Activated CD4-positive, alpha-beta T cell treated with anti-CD3 and anti-CD28 coated beads, Interleukin-10, Interleukin-2, amounts not matched to agents 100 ng/mL and 50 ng/mL, durations not matched to agents 16 hours and 8 hours (primary cell): ENCODE measurements around the gene ZDHHC22.
A peak's percentile ranks its signal among the peaks of the same experiment; 100 is the strongest.

Source experiments
- DNase-seq: peaks from one replicate; pipeline ENCODE4 v3.0.0-alpha.2; 2020

The ZDHHC22 gene

GRCh38 chr14:77155083-77155482 is 13.5 kb upstream of the ZDHHC22 start:
- DNase-seq = no peak

DNA sequence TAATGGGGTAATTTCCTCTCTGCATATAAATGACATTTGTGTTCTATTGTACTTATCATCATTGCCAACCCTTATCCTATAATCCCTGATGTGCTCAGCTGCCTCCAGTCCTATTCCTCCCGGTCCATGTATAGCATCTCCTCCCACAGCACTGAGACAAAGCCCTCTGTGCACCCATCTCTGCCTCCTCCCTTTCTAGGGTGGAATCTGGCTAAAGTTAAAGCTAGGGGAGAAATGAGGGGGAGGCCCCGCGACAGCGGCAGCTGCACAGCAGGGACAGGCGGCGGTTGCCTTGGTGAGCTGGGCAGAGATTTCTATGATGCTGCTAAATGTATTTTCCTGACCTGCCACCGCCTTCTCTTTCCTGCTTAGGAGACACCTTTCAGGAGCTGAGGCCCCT is 12.8 kb upstream of the ZDHHC22 start:
- DNase-seq = no peak

GRCh38 chr14:77153802-77154201 is 12.2 kb upstream of the ZDHHC22 start:
- no peak for DNase-seq

DNA sequence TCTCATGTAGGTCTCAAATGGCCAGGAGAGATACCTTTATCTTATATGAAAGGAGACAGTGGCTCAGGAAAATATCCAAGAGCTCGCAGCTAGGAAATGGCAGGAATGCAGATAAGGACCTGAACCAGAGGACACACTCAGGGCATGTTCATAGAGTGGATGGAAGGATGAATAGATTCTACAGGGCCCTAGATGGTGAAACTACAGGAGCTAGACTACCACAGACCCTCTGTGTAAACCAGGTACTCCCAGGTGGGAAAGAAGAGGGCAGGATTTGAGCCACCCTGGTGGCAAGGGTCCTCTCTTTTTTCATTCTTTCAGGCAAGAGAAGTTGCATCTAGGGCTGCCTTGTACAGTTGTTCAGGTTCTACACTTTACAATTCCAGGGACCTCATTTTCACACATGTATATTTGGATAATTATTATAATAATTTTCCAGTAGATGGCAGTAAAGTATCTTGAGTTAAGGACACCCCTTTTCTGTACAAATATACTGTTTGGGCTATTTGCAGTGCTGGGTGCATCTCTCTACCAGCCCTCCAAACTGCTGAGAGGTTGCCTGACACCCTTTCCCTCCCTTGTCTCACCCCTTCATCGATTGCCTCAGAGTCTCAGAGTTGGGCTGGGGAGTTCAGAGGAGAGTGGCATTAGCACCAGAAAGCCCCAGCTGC is 10.5 kb upstream of the ZDHHC22 start:
- peak; percentile 31 for DNase-seq

DNA sequence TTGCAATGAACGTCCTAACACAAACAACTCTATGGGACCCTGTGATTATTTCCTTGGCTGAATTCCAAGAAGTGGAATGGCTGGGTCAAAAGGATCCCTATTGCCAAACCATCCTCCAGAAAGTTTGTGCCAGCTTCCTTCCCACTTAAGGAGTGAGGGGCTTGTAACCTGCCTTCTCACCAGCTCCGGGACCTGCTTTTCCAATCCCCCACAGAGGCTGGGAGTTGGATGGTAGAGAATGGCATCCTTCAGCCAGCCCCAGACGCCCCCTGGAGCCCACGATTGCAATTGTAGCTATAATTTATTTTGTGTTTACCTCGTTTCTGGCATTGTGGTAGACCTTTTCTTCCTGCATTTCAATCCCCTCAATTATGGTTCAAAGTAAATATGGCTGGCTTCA is 9.7 kb upstream of the ZDHHC22 start:
- peak; percentile 17 for DNase-seq

GRCh38 chr14:77148510-77149231 is 7.1 kb upstream of the ZDHHC22 start:
- no peak for DNase-seq

DNA sequence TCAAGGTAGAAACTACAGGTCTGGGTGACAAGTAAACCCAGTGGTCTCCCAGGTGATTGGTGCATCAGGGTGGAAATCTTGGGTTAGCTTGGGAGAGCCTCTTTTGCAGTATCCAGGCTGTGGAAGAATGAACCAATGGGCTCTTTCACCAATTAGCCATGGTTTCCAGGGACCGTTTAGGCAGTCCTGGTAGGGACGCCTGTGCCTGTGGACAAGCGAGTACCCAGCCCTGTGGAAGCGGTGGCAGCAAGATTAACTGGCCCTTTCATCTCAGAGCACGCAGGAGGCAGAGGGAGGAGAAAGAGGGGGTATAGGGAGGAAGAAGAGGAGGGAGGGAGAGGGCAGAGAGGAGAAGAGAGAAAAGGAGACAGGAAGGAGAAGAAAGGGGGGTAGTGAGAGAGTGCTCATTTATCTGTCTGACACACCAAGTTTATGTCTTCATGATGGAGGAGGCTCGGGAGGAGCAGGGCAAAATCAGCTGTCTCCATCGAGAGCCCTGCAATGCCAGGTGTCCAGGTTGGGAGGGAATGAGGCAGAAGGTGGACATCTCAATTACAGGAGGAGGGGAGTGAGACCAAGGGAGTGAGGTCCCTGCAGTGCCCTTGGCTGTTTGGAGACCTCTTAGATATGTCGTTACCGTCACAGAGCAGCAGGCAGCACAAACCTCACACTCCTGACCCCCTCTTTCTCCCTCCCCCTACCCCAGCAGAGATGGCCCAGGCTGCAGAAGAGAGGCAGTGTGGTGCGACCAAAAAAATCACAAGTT is 4.6 kb upstream of the ZDHHC22 start:
- no peak for DNase-seq

DNA sequence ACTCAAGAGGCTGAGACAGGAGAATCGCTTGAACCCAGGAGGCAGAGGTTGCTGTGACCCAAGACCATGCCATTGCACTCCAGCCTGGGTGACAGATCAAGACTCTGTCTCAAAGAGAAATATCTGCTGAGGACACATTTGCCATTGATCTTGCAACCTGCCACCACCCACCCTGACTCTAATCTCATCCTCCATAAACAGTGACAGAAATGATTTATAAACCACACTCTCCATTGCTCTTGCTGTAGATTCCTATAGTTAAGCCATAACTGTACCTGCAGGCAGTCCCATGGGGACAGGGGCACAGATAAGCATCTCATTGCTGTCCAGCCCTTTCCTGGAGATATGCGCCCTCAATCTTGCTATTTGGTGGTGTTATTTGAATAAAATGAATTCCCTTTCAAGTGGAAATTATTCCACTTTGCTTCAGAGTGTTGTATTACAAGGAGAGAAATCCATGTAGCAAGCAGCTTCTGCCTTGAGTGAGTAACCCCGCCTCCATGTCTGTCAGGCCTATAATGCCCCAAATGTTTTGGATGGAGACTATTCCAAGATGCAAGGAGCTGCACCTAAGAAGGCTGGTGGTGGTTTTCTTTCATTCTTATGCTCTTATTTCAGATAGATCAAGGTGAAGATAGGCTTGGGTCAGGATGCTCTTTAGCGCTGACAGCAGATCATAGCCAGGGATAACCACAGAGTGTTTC is 3.0 kb upstream of the ZDHHC22 start:
- DNase-seq = no peak

DNA sequence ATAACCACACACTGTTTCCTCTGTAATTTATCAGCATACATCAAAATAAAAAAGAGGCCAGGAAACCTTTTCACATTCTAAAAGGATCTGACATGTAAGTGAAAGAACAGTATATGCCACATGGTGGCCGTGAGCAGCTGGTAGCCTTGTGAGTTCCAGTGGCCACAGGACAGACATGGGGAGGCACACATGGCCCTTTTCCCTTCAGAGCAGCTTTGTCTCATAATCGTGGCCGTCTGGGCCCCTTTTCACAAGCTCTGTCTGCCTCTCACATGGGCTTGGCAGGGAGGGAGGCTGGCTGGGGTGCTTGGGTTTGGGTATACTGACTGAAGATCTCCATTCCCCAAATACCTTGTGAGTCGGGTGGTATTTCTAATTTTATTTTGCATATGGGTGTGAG is 1.5 kb upstream of the ZDHHC22 start:
- DNase-seq = no peak

DNA sequence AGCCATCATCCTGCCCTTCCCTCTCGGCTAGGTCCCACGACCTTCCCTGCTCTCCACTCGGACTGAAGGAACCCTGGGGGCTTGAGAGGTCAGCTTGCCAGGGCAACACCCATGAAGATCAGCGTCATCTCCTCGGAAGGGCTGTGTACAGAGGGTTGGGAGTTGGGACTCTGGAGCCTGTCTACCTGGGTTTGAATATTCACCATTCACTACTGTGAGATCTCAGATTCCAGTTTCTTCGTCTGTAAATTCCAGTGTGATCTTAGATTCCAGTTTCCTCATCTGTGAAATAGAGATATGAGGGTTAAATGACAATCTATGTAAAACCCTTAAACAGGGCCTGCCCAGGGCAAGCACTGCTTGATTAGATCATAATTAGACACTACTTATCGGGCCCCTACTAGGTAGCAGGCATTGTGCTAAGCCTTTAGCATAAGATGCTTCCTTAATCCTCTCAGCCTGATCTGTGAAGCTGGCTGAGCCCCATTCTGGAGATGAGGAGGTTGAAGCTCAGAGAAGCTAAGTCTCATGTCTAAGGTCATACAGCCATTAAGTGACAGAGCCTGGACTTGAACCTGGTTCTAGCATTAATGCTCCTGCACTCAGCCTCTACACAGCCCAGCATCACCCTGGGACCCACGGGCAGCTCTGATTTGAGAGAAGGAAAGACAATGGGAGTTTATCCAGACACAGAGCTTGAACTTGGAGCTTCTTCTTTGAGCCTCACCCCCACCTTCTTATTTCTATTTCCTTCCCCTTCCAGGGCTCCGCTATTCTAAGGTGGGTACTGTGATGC is 612 bp upstream of the ZDHHC22 start:
- DNase-seq = no peak

DNA sequence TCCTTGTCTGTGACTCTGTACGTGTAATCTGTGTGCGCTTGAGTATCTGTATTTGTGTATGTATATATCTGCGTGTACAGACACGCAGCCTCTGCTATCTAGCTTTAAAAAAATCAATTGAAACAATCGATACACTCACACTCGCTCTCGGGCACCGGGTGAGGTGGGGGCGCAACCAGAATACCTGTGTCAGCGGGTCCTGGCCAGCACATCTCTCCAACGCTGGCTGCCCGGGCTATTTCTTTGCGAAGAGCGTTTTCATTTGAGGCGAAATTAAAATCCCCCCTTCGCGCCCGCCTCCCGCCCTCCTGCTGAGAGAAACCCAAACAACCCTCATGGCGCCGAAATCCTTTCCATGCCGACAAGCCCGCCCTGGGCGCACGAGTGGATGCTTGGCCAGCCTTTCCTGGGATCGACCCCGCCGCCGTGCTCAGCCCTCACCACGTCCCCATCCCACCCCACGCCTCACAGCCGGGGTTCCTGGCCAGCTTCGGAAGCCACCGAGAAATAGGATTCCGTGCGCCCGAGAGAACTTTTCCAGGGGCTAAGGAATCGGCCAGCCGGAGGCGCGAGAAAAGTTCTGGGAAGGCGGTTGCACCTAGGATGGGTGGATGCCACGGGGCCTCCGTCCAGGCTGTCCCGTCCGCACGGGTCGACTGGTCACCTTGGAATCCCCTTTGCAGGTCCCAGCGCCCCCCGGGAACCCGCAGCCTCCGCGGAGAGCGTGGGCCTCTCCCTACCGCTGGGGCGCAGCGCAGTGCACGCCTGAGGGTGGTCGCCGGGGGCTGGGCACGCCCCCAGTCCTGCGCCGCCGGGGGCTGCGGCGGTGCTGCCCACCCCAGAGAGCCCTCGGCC is 1.0 kb downstream of the ZDHHC22 start:
- DNase-seq = no peak

- DNase-seq = peak; percentile 67
These were observed 1.8 kb downstream of the ZDHHC22 start for GRCh38 chr14:77139540-77140358.

DNA sequence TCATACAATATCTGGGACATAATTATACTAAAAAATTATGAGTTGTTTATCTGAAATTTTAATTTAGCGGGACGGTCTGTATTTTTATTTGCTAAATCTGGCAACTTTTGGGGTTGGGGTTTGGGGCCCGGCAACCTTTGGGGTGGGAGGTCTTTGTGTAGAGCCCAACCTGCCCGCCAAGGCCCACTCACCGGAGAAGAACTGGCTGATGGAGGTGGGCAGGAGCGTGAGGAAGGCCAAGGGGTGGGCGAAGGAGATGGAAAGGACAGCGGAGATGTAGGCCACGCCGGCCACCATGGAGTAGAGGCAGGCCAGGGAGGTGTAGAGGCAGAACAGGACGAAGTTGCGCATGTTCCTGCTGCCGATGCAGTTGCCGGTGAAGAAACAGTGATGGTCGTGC is 2.6 kb downstream of the ZDHHC22 start:
- no peak for DNase-seq

DNA sequence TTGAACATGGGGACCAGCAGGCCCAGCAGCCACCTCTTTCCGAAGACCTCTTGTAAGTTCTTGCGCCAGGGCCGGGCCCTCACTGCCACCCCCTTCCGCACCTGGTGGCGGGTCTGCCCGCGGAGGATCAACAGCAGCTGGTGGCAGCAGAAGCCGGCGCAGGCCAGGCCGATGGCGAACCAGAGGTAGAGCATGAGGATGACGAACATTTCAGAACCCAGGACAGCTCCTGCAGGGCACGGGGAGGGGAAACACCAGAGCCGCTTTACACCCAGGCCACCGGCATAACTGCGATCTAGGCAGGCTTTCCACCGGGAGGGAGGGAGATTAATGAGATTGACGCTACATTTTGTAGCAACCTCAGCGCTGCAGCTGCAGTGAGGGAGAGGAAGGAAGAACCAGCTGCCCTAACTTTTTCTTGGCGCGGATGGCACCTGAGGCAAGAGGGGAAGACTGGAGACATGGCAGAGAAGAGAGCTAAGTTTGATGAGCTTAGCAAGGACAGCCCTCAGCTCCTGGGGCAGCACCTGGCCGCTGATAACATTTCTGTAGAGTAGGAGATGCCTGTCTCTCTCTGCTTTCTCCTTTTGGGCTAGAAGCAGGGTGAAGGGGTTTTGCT is 7.8 kb downstream of the ZDHHC22 start:
- DNase-seq = peak; percentile 61

DNA sequence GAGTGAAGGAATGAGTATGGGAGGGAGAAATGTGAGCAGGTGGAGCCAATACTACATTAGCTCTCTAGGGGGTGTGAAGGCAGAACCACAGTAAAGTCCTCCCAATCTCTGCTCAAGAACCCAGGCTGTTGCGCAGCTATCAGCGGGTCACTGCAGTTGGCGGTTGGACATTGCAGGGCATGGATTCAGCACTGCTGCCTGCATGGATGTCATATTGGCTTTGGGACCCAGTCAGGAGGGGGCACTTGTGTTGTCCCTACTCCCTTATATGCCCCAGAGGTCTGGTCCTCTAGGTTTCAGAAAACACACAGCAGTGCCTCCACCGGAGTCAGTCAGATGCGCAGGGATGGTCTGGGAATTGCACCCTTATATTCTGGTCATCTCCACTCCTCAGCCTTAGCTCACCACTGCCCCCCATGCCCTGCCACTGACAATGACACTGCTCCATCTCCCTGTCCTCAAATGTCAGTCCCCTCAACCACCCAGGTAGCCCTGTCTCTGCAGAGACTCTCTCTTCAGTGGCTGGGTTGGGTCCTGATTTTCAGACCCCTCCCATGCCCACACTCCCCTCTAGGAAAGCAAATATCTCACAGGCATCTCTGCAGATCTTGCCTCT is 9.6 kb downstream of the ZDHHC22 start:
- no peak for DNase-seq

DNA sequence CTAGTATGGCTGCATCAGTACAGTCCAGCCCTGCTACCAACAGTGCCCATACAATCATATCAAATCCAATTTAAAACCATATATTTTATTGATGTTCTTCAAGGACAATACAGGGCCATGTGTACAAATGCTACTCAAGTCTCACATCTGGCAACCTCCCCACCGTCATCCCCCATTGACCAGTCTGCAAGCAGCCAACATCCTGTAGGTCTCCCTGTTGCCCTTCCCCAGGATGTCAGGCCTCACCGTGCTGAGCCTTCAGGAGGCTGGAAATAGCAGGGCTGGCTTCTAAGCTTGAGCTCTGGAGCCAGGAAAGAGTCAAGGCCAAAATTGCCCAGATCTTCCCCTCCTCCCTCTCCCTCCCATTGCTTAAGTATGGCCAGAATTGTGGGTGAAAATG is 10.4 kb downstream of the ZDHHC22 start:
- DNase-seq = no peak

- DNase-seq = no peak
These were observed 11.2 kb downstream of the ZDHHC22 start for GRCh38 chr14:77130386-77130785.

GRCh38 chr14:77128414-77128891 is 13.1 kb downstream of the ZDHHC22 start:
- no peak for DNase-seq

GRCh38 chr14:77126461-77126990 is 15.1 kb downstream of the ZDHHC22 start:
- DNase-seq = no peak
